Esophagus (tissue), 2 donors: Measurements from ENCODE around the gene APOBEC3F. TPM values are rescaled to one million over a fixed set of nuclear protein-coding genes. Genes with fewer than 3 reads are reported as not detected.
"Not testable (repeated sequence)": the region's sequence is repeated elsewhere in the genome, so short reads cannot be mapped to it uniquely, and the experiment has no call there.

Experiments used
- H3K27ac ChIP-seq, 2 donors: one replicate each; pipeline ENCODE4 v1.5.1; 2013; ENCODE audit warnings: low read depth in 2 of 2, mild to moderate bottlenecking in 2 of 2, inconsistent platforms in 1 of 2, low read length in 1 of 2, moderate library complexity in 1 of 2
- H3K27me3 ChIP-seq, 2 donors: one replicate each; pipeline ENCODE4 v1.6.1; 2013; ENCODE audit warnings: low read length in 2 of 2, control low read depth in 1 of 2, mild to moderate bottlenecking in 1 of 2; ENCODE audit not compliant: insufficient read depth in 2 of 2, control insufficient read depth in 1 of 2
- H3K36me3 ChIP-seq, 2 donors: one replicate each; pipeline ENCODE4 v1.6.1; 2013; ENCODE audit warnings: low read length in 1 of 2; ENCODE audit not compliant: control insufficient read depth in 2 of 2, insufficient read depth in 2 of 2
- H3K4me1 ChIP-seq, 2 donors: one replicate each; pipeline ENCODE4 v1.6.1; 2013; ENCODE audit warnings: low read length in 1 of 2; ENCODE audit not compliant: control insufficient read depth in 2 of 2, insufficient read depth in 2 of 2
- H3K4me3 ChIP-seq, 2 donors: one replicate each; pipeline ENCODE4 v1.5.1; 2013; ENCODE audit warnings: low read length in 2 of 2, mild to moderate bottlenecking in 2 of 2, low read depth in 1 of 2, moderate library complexity in 1 of 2
- H3K9me3 ChIP-seq, 2 donors: one replicate each; pipeline ENCODE4 v1.6.1; 2013; ENCODE audit warnings: mild to moderate bottlenecking in 2 of 2, low read depth in 1 of 2, low read length in 1 of 2, moderate library complexity in 1 of 2; ENCODE audit not compliant: control insufficient read depth in 2 of 2, insufficient read depth in 1 of 2
- WGBS, 2 donors: extraction: QIAGEN DNeasy Blood & Tissue Kit; methylation state at CpG; one replicate each; pipeline ENCODE4 v1.1.7; 2013; 5-methylcytosine and 5-hydroxymethylcytosine counted together
- polyA plus RNA-seq, 2 donors: library from polyadenylated mRNA; stranded (reverse); fragments of 200-250 nt; gene quantifications; one replicate each; pipeline ENCODE4 v1.2.3, GENCODE V29; 2013
- donor health status: healthy with polysubstance abuse.
- donor health status: Bipolar disorder and iron deficiency.

The APOBEC3F gene
- polyA plus RNA-seq, 2 donors = 1.8 to 5.2 TPM

DNA sequence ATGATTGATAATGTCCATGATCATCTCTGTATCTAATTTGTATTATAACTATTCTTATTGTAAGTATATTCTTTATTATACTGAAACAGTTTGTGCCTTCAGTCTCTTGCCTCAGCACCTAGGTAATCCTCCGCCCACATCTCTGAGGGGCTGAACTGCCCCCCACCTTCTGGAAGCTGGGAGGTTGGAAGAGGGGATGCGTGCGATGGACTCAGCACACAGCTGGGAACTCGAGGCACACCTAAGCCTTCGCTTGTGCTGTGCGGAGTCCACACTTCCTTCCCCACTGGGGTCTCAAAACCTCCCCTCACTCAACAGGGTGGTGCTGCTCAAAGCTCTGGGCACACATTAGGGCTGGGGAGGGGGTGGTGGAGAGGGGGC is 27.1 kb upstream of the APOBEC3F start:
- not testable (repeated sequence) for H3K9me3 ChIP-seq, H3K4me1 ChIP-seq, H3K27me3 ChIP-seq, H3K36me3 ChIP-seq
- 68 to 71% methylated on average over 6 of the region's 6 CpGs for WGBS, 2 donors
- H3K4me3 ChIP-seq = peak overlapping the region in 1 of 2 donors; percentile 54
- H3K27ac ChIP-seq = peak overlapping the region; percentile 84 to 91

DNA sequence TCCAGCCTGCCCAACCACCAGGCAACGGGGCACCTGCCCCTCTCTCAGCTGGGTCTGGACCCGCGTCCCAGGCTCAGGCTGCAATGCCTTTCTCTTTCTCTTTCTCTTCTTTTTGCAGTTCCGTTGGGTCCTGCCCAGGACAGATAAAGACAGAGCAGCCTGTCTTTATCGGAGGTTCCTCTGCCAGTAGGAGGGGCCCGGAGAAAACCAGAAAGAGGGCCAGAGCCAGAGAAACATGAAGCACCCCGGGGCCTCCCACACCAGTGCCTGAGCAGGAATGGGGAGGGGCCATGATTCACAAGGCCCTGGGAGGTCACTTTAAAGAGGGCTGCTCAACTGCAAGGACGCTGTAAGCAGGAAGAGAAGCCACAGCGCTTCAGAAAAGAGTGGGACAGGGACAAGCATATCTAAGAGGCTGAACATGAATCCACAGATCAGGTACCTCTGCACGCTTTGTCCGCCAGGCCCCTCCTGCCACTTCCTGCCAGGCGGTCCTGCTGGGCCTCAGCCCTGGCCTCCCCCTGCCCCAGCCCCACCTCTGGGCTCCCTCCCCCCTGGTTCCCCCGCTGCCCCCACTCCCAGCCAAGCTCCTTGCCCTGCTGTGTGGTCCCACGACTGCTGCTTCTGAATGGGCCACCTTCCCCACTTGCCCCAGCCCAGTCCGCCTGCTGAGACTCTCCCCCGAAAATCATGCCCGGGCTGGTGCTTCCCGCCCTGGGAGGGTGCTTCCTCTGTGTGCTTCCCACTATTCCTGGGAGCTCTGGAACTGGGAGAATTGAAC is 26.5 kb upstream of the APOBEC3F start, which contains the start of gene APOBEC3C:
APOBEC3C (plus strand) TSS at position 316 of the 781 bp plus-strand sequence; CDS start at position 422, 106 bp downstream.
- H3K4me1 ChIP-seq = peaks cover 3% of the 10 kb centered on the region in 2 donors
- 4 to 8% methylated on average over 18 of the region's 18 CpGs for WGBS, 2 donors
- H3K4me3 ChIP-seq = peak within 1 kb of the TSS; percentile 41 to 54
- H3K27me3 ChIP-seq = no peaks in the 10 kb centered on the region
- H3K9me3 ChIP-seq = no peaks in the 10 kb centered on the region
- H3K27ac ChIP-seq = peak within 1 kb of the TSS; percentile 84 to 91
- H3K36me3 ChIP-seq = peaks cover 0 to 5% of the 10 kb centered on the region in 2 donors

DNA sequence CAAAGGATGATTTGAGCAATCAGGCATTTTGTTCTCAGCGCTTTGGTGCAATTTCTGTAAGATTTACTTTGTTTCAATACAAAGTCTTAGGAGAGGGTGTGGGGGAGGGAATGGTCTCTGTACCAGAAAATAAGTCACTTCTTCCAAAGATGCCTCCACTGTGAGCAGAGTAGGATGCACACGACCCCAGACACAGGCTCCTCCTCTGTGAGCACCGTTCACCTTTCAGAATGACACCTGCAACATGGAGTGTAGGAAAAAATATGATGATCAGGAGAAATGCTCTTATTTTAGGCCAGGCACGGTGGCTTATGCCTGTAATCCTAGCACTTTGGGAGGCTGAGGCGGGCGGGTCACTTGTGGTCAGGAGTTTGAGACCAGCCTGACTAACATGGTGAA is 25.9 kb upstream of the APOBEC3F start:
- H3K27me3 ChIP-seq, H3K36me3 ChIP-seq, H3K9me3 ChIP-seq, H3K4me1 ChIP-seq: not testable (repeated sequence)
- 15 to 27% methylated on average over 6 of the region's 6 CpGs for WGBS, 2 donors
- peak overlapping the region; percentile 41 to 54 for H3K4me3 ChIP-seq
- peak overlapping the region; percentile 84 to 91 for H3K27ac ChIP-seq

DNA sequence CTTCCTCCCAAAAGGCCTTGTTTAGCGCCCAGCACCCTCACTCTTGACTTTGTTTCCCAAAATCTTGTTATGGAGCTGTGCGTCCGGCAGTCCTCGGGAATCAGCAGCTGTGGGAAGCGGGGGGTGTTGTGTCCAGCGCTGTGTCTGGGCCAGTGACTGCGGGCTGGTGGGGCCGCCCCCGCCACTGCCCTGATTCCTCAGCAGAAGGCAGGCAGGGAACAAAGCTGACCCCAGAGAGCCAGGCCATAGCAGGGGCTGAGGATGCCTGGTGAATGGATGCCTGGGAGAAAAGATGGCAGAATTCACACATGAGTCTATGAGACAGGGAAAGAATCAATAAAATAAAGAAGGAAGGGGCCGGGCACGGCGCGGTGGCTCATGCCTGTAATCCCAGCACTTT is 24.1 kb upstream of the APOBEC3F start:
- 97 to 98% methylated on average over 13 of the region's 13 CpGs for WGBS, 2 donors
- Histone ChIP-seq H3K27me3 (no peaks in the 10 kb centered on the region), H3K4me1 (peaks cover 3% of the 10 kb centered on the region in 2 donors), H3K4me3 (no peak overlapping the region), H3K27ac (no peak overlapping the region), H3K36me3 (peaks cover 0 to 6% of the 10 kb centered on the region in 2 donors), H3K9me3 (no peaks in the 10 kb centered on the region)

DNA sequence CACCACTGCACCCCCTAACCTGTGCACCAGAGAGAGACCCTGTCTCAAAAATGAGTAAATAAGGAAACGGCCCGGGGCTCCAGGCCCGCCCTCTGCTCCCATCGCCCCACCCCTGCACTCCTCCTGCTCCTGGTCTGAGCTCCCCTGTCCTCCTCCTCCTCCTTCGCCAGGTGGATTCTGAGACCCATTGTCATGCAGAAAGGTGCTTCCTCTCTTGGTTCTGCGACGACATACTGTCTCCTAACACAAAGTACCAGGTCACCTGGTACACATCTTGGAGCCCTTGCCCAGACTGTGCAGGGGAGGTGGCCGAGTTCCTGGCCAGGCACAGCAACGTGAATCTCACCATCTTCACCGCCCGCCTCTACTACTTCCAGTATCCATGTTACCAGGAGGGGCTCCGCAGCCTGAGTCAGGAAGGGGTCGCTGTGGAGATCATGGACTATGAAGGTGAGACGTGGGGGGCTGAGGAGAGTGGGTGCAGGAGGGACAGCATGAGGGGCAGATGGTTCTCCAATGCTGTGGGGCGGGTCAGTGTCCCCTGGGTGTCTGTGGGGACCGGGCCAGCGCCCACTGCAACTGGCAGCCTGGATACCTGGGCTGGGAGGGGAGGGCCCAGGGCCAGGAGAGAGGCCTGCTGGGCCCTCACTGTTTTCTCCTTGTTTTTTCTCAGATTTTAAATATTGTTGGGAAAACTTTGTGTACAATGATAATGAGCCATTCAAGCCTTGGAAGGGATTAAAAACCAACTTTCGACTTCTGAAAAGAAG is 22.9 kb upstream of the APOBEC3F start:
- WGBS, 2 donors = 76 to 84% methylated on average over 15 to 18 of the region's 18 CpGs
- Histone ChIP-seq H3K4me3 (no peak overlapping the region), H3K27ac (no peak overlapping the region), H3K36me3 (peaks cover 0 to 6% of the 10 kb centered on the region in 2 donors), H3K27me3 (no peaks in the 10 kb centered on the region), H3K9me3 (no peaks in the 10 kb centered on the region), H3K4me1 (peaks cover 3% of the 10 kb centered on the region in 2 donors)

DNA sequence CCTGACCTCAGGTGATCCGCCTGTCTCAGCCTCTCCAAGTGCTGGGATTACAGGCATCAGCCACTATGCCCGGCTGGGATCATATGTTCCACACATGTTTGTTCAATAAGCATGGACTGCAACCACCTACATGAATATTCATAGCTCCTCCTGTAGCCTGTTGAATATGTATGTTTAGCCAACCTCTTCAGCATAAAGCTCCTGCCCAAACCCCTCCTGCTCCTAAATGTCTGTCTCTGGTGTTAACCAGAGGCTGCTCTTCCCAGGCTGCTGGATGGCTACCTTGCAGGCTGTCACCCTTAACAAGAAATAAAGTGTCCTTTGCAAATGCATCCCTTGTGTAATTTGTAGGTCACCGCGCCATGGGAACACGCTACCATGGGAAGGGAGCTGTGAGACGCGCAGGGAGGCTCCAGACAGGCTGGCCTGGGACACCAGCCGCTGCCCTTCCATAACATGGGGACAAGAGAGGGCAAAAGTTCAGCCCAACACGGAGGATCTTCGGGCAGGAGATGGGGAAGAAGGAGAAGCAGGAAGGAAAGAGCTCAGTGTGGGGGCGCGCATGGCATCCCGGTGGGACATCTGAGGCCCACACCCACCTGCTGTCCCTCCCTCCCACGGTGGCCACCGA is 20.5 kb upstream of the APOBEC3F start:
- H3K4me3 ChIP-seq, H3K9me3 ChIP-seq, H3K4me1 ChIP-seq, H3K36me3 ChIP-seq, H3K27me3 ChIP-seq: not testable (repeated sequence)
- 45 to 51% methylated on average over 14 to 15 of the region's 15 CpGs for whole genome bisulfite sequencing, 2 donors
- peak overlapping the region; percentile 31 to 51 for H3K27ac ChIP-seq

DNA sequence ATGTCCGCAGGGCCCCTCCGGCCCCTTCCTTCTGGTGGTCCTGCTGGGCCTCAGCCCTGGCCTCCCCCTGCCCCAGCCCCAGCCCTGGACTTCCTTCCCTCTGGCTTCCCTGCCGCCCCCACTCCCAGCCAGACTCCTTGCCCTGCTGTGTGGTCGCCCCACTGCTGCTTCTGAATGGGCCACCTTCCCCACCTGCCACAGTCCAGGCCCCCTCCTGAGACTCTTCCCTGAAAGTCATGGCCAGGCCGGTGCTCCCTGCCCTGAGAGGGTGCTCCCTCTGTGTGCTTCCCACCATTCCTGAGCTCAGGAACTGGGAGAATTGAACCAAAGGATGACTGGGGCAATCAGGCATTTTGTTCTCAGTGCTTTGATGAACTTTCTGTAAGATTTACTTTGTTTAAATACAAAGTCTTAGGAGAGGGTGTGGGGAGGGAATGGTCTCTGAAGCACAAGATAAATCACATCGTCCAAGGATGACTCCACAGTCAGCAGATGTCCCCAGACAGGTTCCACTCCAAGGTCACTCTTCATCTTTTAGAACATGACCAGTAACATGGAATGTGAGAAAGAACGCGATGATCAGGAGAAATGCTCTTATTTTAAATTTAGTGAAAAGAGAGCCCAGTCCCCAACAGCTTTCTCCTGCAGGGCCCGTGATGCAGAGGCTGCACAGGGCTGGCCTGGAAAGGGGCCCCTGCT is 19.0 kb upstream of the APOBEC3F start:
- Histone ChIP-seq H3K36me3 (peaks cover 0 to 9% of the 10 kb centered on the region in 2 donors), H3K27ac (peak overlapping the region; percentile 25 to 45), H3K27me3 (no peaks in the 10 kb centered on the region), H3K4me1 (no peaks in the 10 kb centered on the region), H3K4me3 (peak overlapping the region; percentile 17 to 49), H3K9me3 (no peaks in the 10 kb centered on the region)
- WGBS, 2 donors = 59 to 63% methylated on average over 9 of the region's 9 CpGs

DNA sequence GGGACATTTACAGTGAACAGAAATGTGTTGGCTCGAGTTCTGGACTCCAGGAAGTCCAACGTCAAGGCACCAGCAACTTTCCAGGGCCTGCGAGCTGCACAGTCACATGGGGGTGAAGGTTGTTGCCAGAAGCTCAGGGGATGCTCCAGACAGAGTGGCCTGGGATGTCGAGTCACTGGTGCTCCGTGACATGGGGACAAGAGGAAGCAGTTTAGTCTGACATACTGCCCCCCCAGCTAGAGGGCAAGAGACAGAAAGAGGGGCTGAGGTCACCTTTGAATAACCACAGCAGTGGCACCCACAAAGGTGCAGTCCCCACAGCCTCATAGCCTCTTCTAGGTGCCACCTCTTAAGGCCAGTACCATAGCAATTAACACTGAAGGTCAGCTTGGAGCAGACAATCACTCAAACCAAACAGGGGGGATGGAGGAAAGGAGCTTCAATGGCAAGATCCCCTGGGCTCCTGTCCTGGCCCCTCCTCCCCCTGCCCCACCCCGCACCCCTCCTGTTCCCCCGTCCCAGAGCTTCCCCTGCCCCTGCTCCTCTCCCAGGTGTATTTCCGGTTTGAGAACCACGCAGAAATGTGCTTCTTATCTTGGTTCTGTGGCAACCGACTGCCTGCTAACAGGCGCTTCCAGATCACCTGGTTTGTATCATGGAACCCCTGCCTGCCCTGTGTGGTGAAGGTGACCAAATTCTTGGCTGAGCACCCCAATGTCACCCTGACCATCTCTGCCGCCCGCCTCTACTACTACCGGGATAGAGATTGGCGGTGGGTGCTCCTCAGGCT is 15.9 kb upstream of the APOBEC3F start:
- no peak overlapping the region for H3K4me3 ChIP-seq
- H3K27ac ChIP-seq = no peak overlapping the region
- peaks cover 0 to 3% of the 10 kb centered on the region in 2 donors for H3K36me3 ChIP-seq
- no peaks in the 10 kb centered on the region for H3K4me1 ChIP-seq
- no peaks in the 10 kb centered on the region for H3K9me3 ChIP-seq
- no peaks in the 10 kb centered on the region for H3K27me3 ChIP-seq
- 77 to 85% methylated on average over 15 of the region's 15 CpGs for WGBS, 2 donors
